Endodermal cell (in vitro differentiated cells): ENCODE results near the gene MICAL3. TPM values are rescaled to one million over a fixed set of nuclear protein-coding genes. Genes with fewer than 3 reads are reported as not detected.
"Not testable (repeated sequence)": the region's sequence is repeated elsewhere in the genome, so short reads cannot be mapped to it uniquely, and the experiment has no call there.

ENCODE experiments used
- DNase-seq: peaks from one replicate; pipeline ENCODE4 v3.0.0-alpha.2; 2017
- H3K27ac ChIP-seq: 2 replicates; pipeline ENCODE4 v1.5.1; 2013; ENCODE audit warnings: mild to moderate bottlenecking, low read depth, low read length, moderate library complexity
- H3K27me3 ChIP-seq: 2 replicates; pipeline ENCODE4 v1.6.1; 2013; ENCODE audit warnings: mild to moderate bottlenecking, low read length, moderate library complexity; ENCODE audit not compliant: insufficient read depth, control insufficient read depth, poor library complexity, severe bottlenecking
- H3K36me3 ChIP-seq: 2 replicates; pipeline ENCODE4 v1.7.0; 2013; ENCODE audit warnings: mild to moderate bottlenecking, low read length, moderate library complexity; ENCODE audit not compliant: control insufficient read depth, insufficient read depth
- H3K4me1 ChIP-seq: one replicate; pipeline ENCODE4 v1.7.0; 2013; ENCODE audit warnings: low read length; ENCODE audit not compliant: control insufficient read depth, insufficient read depth
- H3K4me3 ChIP-seq: 2 replicates; pipeline ENCODE4 v1.5.1; 2013; ENCODE audit warnings: mild to moderate bottlenecking, low read length, moderate library complexity
- H3K9ac ChIP-seq: 2 replicates; pipeline ENCODE4 v1.6.1; 2013; ENCODE audit warnings: mild to moderate bottlenecking, low read length, moderate library complexity; ENCODE audit not compliant: poor library complexity, severe bottlenecking; ENCODE audit errors: extremely low read depth
- H3K9me3 ChIP-seq: 2 replicates; pipeline ENCODE4 v1.6.1; 2013; ENCODE audit warnings: mild to moderate bottlenecking, low read length, moderate library complexity; ENCODE audit not compliant: control insufficient read depth
- H3K27ac Mint-ChIP-seq: 2 replicates; pipeline ENCODE4 v1.8.0; 2020; ENCODE audit warnings: mixed read lengths
- H3K27me3 Mint-ChIP-seq: 2 replicates; pipeline ENCODE4 v1.8.0; 2021; ENCODE audit warnings: mild to moderate bottlenecking, mixed read lengths; ENCODE audit not compliant: insufficient read depth
- H3K36me3 Mint-ChIP-seq: 2 replicates; pipeline ENCODE4 v1.8.0; 2020; ENCODE audit warnings: low read depth, mixed read lengths
- H3K4me1 Mint-ChIP-seq: 2 replicates; pipeline ENCODE4 v1.8.0; 2020; ENCODE audit warnings: mixed read lengths
- H3K4me3 Mint-ChIP-seq: 2 replicates; pipeline ENCODE4 v1.8.0; 2020; ENCODE audit warnings: mild to moderate bottlenecking, moderate library complexity, mixed read lengths
- H3K9me3 Mint-ChIP-seq: 2 replicates; pipeline ENCODE4 v1.8.0; 2020; ENCODE audit warnings: mild to moderate bottlenecking, mixed read lengths
- CTCF ChIP-seq: fragments of 200-600 bp; sonication (generic); conservative IDR thresholded peaks from 2 replicates; pipeline ENCODE4 v1.5.0; 2021; ENCODE audit warnings: antibody characterized with exemption, mild to moderate bottlenecking
- WGBS, 2 experiments: methylation state at CpG; one replicate each; pipeline versions ENCODE4 v1.1.5 to v1.1.7; 2013; ENCODE audit warnings: missing lambda C conversion rate in 2 of 2, mixed read lengths in 1 of 2; ENCODE audit not compliant: insufficient coverage in 1 of 2, insufficient read length in 1 of 2; 5-methylcytosine and 5-hydroxymethylcytosine counted together
- total RNA-seq, 2 donors: library from RNA; stranded (reverse); fragmentation: NEBNext Ultra II Directional in 1 of 2; extraction: Animal tissue kit (Norgen Biotek cat#: 25700) in 1 of 2; gene quantifications; 2 replicates in 1 of 2; 3 replicates in 1 of 2; pipeline ENCODE4 v1.2.1, GENCODE V29; 2021

Gene MICAL3
- total RNA-seq, 2 donors from 2014 or later: 42.8 to 48.1 TPM

GRCh38 chr22:17878941-17879340, 145.4 kb downstream of the MICAL3 start:
- H3K27me3 Mint-ChIP-seq: peaks cover 5% of the 10 kb centered on the region
- no peak for TF ChIP-seq CTCF
- H3K9me3 Mint-ChIP-seq: no peaks in the 10 kb centered on the region
- peaks cover 32% of the 10 kb centered on the region for H3K36me3 Mint-ChIP-seq
- H3K4me3 Mint-ChIP-seq: no peak overlapping the region
- H3K27me3 ChIP-seq: no peaks in the 10 kb centered on the region
- no peak overlapping the region for H3K27ac ChIP-seq
- H3K4me1 Mint-ChIP-seq: no peaks in the 10 kb centered on the region
- no peak overlapping the region for H3K27ac Mint-ChIP-seq
- WGBS, 2 experiments: 89 to 96% methylated on average over 6 to 7 of the region's 7 CpGs
- H3K4me1 ChIP-seq: no peaks in the 10 kb centered on the region
- no peak overlapping the region for H3K4me3 ChIP-seq
- no peak overlapping the region for H3K9ac ChIP-seq
- no peaks in the 10 kb centered on the region for H3K9me3 ChIP-seq
- no peak for DNase-seq
- peaks cover 15% of the 10 kb centered on the region for H3K36me3 ChIP-seq

GRCh38 chr22:17878186-17878694, 146.1 kb downstream of the MICAL3 start:
- Mint-ChIP-seq H3K36me3 (peaks cover 30% of the 10 kb centered on the region), H3K4me1 (no peaks in the 10 kb centered on the region), H3K4me3 (no peak overlapping the region), H3K9me3 (no peaks in the 10 kb centered on the region), H3K27me3 (peaks cover 5% of the 10 kb centered on the region), H3K27ac (no peak overlapping the region)
- Histone ChIP-seq H3K9ac (no peak overlapping the region), H3K27ac (no peak overlapping the region), H3K4me3 (no peak overlapping the region), H3K9me3 (no peaks in the 10 kb centered on the region), H3K27me3 (no peaks in the 10 kb centered on the region), H3K36me3 (peaks cover 11% of the 10 kb centered on the region), H3K4me1 (no peaks in the 10 kb centered on the region)
- DNase-seq: no peak
- no peak for TF ChIP-seq CTCF
- WGBS, 2 experiments: 92 to 97% methylated on average over 3 to 10 of the region's 10 CpGs

- not testable (repeated sequence) for H3K9me3 ChIP-seq, H3K27me3 ChIP-seq, H3K4me3 ChIP-seq, H3K27ac Mint-ChIP-seq, H3K27me3 Mint-ChIP-seq, DNase-seq, H3K4me1 Mint-ChIP-seq, H3K9me3 Mint-ChIP-seq, H3K4me3 Mint-ChIP-seq, H3K4me1 ChIP-seq, H3K9ac ChIP-seq, H3K27ac ChIP-seq
- peaks cover 30% of the 10 kb centered on the region for H3K36me3 Mint-ChIP-seq
- peaks cover 16% of the 10 kb centered on the region for H3K36me3 ChIP-seq
Measured at GRCh38 chr22:17876878-17877855, 147.2 kb downstream of the MICAL3 start.
